Activated naive CD4-positive, alpha-beta T cell treated with anti-CD3 and anti-CD28 coated beads, Interleukin-2, amount 10 ng/mL, durations not matched to agents 7 days and 5 days (primary cell): ENCODE data around the gene KCNK7.

Experiments used
- CTCF ChIA-PET: fragments of 350-600 bp; sonication (Branson Sonifier 250); formaldehyde crosslinking; loops from one replicate; lab custom pipeline; 2021; ENCODE audit warnings: antibody characterized with exemption; lab: Charles Lee
- DNase-seq: peaks from one replicate; pipeline ENCODE4 v3.0.0-alpha.2; 2020
- H3K27ac Mint-ChIP-seq: one replicate; pipeline ENCODE4 v1.8.0; 2021; ENCODE audit warnings: mild to moderate bottlenecking, moderate library complexity, mixed read lengths
- H3K27me3 Mint-ChIP-seq: one replicate; pipeline ENCODE4 v1.8.0; 2021; ENCODE audit warnings: mild to moderate bottlenecking, mixed read lengths
- H3K36me3 Mint-ChIP-seq: one replicate; pipeline ENCODE4 v1.8.0; 2021; ENCODE audit warnings: mixed read lengths
- H3K4me1 Mint-ChIP-seq: one replicate; pipeline ENCODE4 v1.8.0; 2021; ENCODE audit warnings: mixed read lengths
- H3K4me3 Mint-ChIP-seq: one replicate; pipeline ENCODE4 v1.8.0; 2021; ENCODE audit warnings: mild to moderate bottlenecking, moderate library complexity, mixed read lengths
- H3K9me3 Mint-ChIP-seq: one replicate; pipeline ENCODE4 v1.8.0; 2021; ENCODE audit warnings: mixed read lengths

Gene KCNK7

GRCh38 chr11:65554057-65554818, 41.4 kb downstream of the KCNK7 start:
- peaks cover 74% of the 10 kb centered on the region for H3K4me1 Mint-ChIP-seq
- peaks cover 5% of the 10 kb centered on the region for H3K27me3 Mint-ChIP-seq
- H3K27ac Mint-ChIP-seq, result peak overlapping the region; percentile 90
- no peaks in the 10 kb centered on the region for H3K9me3 Mint-ChIP-seq
- H3K36me3 Mint-ChIP-seq, result peaks cover 27% of the 10 kb centered on the region
- CTCF ChIA-PET, result interaction anchor here (1.0 to 3.6 kb wide), 5 partner anchors 8 to 17 kb away, joined by 3 to 35 read pairs (median 5); partner anchors contain the start of genes FAM89B and ZNRD2
- peak; percentile 41 for DNase-seq
- peak overlapping the region; percentile 62 for H3K4me3 Mint-ChIP-seq

GRCh38 chr11:65553301-65554001, 42.1 kb downstream of the KCNK7 start:
- peak overlapping the region; percentile 86 for H3K27ac Mint-ChIP-seq
- no peaks in the 10 kb centered on the region for H3K9me3 Mint-ChIP-seq
- CTCF ChIA-PET, result interaction anchor here (1.0 to 3.6 kb wide), 5 partner anchors 9 to 35 kb away, joined by 3 to 35 read pairs (median 11); partner anchors contain the start of genes FAM89B and ZNRD2
- H3K27me3 Mint-ChIP-seq, result peaks cover 3% of the 10 kb centered on the region
- H3K4me3 Mint-ChIP-seq, result peak overlapping the region; percentile 60
- H3K36me3 Mint-ChIP-seq, result peaks cover 33% of the 10 kb centered on the region
- H3K4me1 Mint-ChIP-seq, result peaks cover 76% of the 10 kb centered on the region
- DNase-seq, result peak; percentile 93

- Mint-ChIP-seq H3K4me1 (peaks cover 85% of the 10 kb centered on the region), H3K9me3 (no peaks in the 10 kb centered on the region), H3K36me3 (peaks cover 40% of the 10 kb centered on the region), H3K27ac (peak overlapping the region; percentile 86), H3K27me3 (peaks cover 4% of the 10 kb centered on the region), H3K4me3 (peak overlapping the region; percentile 8)
- CTCF ChIA-PET, result interaction anchor here (1.0 to 3.6 kb wide), 6 partner anchors 8 to 36 kb away, joined by 3 to 35 read pairs (median 9); partner anchors contain the start of genes FAM89B and ZNRD2
- no peak for DNase-seq
These were observed 43.1 kb downstream of the KCNK7 start for GRCh38 chr11:65552388-65552951.

GRCh38 chr11:65551572-65552387, 43.8 kb downstream of the KCNK7 start:
- Mint-ChIP-seq H3K4me3 (peak overlapping the region; percentile 8), H3K4me1 (peaks cover 85% of the 10 kb centered on the region), H3K27ac (peak overlapping the region; percentile 86), H3K36me3 (peaks cover 40% of the 10 kb centered on the region), H3K27me3 (peaks cover 4% of the 10 kb centered on the region), H3K9me3 (no peaks in the 10 kb centered on the region)
- CTCF ChIA-PET, result interaction anchor here (1.0 to 3.6 kb wide), 5 partner anchors 10 to 37 kb away, joined by 3 to 35 read pairs (median 11); partner anchors contain the start of genes FAM89B and ZNRD2
- DNase-seq, result peak; percentile 81

GRCh38 chr11:65549096-65549495, 46.5 kb downstream of the KCNK7 start:
- Mint-ChIP-seq H3K4me1 (peaks cover 73% of the 10 kb centered on the region), H3K4me3 (no peak overlapping the region), H3K27me3 (peaks cover 4% of the 10 kb centered on the region), H3K27ac (no peak overlapping the region), H3K36me3 (peaks cover 49% of the 10 kb centered on the region), H3K9me3 (no peaks in the 10 kb centered on the region)
- CTCF ChIA-PET, result interaction anchor here (1.2 to 1.5 kb wide), 3 partner anchors 9 to 24 kb away, joined by 3 to 4 read pairs (median 3); partner anchors contain the start of gene ZNRD2
- no peak for DNase-seq

- Mint-ChIP-seq H3K9me3 (no peaks in the 10 kb centered on the region), H3K27ac (peak overlapping the region; percentile 67), H3K4me3 (peak overlapping the region; percentile 49), H3K36me3 (peaks cover 51% of the 10 kb centered on the region), H3K4me1 (peaks cover 70% of the 10 kb centered on the region), H3K27me3 (peaks cover 4% of the 10 kb centered on the region)
- no peak for DNase-seq
- CTCF ChIA-PET, result interaction anchor here (1.2 to 2.2 kb wide), 4 partner anchors 8 to 40 kb away, joined by 3 to 10 read pairs (median 4); partner anchors contain the start of gene ZNRD2
These were observed 47.2 kb downstream of the KCNK7 start for GRCh38 chr11:65548395-65548794.

GRCh38 chr11:65547446-65548125, 48.0 kb downstream of the KCNK7 start:
- no peak for DNase-seq
- no peaks in the 10 kb centered on the region for H3K9me3 Mint-ChIP-seq
- CTCF ChIA-PET, result interaction anchor here (0.6 to 2.2 kb wide), 5 partner anchors 8 to 46 kb away, joined by 3 to 10 read pairs (median 4); no protein-coding TSS in a partner anchor
- peak overlapping the region; percentile 49 for H3K4me3 Mint-ChIP-seq
- peak overlapping the region; percentile 88 for H3K27ac Mint-ChIP-seq
- peaks cover 50% of the 10 kb centered on the region for H3K36me3 Mint-ChIP-seq
- H3K4me1 Mint-ChIP-seq, result peaks cover 63% of the 10 kb centered on the region
- H3K27me3 Mint-ChIP-seq, result peaks cover 4% of the 10 kb centered on the region

GRCh38 chr11:65546217-65546958, 49.2 kb downstream of the KCNK7 start:
- peaks cover 4% of the 10 kb centered on the region for H3K27me3 Mint-ChIP-seq
- no peaks in the 10 kb centered on the region for H3K9me3 Mint-ChIP-seq
- CTCF ChIA-PET, result interaction anchor here (0.6 to 2.2 kb wide), 6 partner anchors 9 to 47 kb away, joined by 3 to 10 read pairs (median 4); no protein-coding TSS in a partner anchor
- H3K27ac Mint-ChIP-seq, result peak overlapping the region; percentile 88
- peak overlapping the region; percentile 71 for H3K4me3 Mint-ChIP-seq
- peaks cover 38% of the 10 kb centered on the region for H3K36me3 Mint-ChIP-seq
- DNase-seq, result peak; percentile 98
- peaks cover 57% of the 10 kb centered on the region for H3K4me1 Mint-ChIP-seq

- peaks cover 57% of the 10 kb centered on the region for H3K4me1 Mint-ChIP-seq
- CTCF ChIA-PET, result interaction anchor here (1.3 to 1.7 kb wide), 2 partner anchors 20 to 42 kb away, joined by 4 read pairs; no protein-coding TSS in a partner anchor
These were observed 49.8 kb downstream of the KCNK7 start for GRCh38 chr11:65545853-65546216.

More at GRCh38 chr11:65545853-65546216, 49.8 kb downstream of the KCNK7 start:
- peaks cover 33% of the 10 kb centered on the region for H3K36me3 Mint-ChIP-seq
- H3K4me3 Mint-ChIP-seq, result peak overlapping the region; percentile 71
- H3K9me3 Mint-ChIP-seq, result no peaks in the 10 kb centered on the region
- no peak for DNase-seq
- peaks cover 4% of the 10 kb centered on the region for H3K27me3 Mint-ChIP-seq
- H3K27ac Mint-ChIP-seq, result peak overlapping the region; percentile 81
